Endothelial cell of umbilical vein (primary cell): Measurements from ENCODE around the gene CDK19. TPM values are rescaled to one million over a fixed set of nuclear protein-coding genes. Genes with fewer than 3 reads are reported as not detected.

Experiments used
- BruUV-seq: library from RNA; stranded (reverse); fragments of 400-500 nt; replicated peaks from 2 replicates; lab custom pipeline; 2021; lab: Mats Ljungman, UMichigan
- CTCF ChIA-PET: fragments of 300-600, 350-600 bp; sonication (Branson Sonifier 250); formaldehyde crosslinking; loops from one replicate; lab custom pipeline; 2021; ENCODE audit warnings: antibody characterized with exemption, inconsistent platforms; lab: Charles Lee
- POLR2A ChIA-PET: fragments of 300-600, 350-600 bp; sonication (Branson Sonifier 250); formaldehyde crosslinking; loops from one replicate; lab custom pipeline; 2021; ENCODE audit warnings: antibody characterized with exemption, inconsistent platforms; lab: Charles Lee
- DNase-seq: peaks from one replicate; pipeline ENCODE4 v3.0.0-alpha.2; 2011; ENCODE audit warnings: low read depth, low spot score
- FAIRE-seq: peaks from 2 replicates; lab custom pipeline; 2011; peaks lifted over from hg19 to GRCh38; lab: Jason Lieb, UNC
- H2AFZ ChIP-seq: 2 replicates; pipeline ENCODE4 v1.6.0; 2012; ENCODE audit warnings: low read depth, low read length, control low read depth, inconsistent platforms
- H3K27ac ChIP-seq: 2 replicates; pipeline ENCODE4 v1.5.1; 2011; ENCODE audit warnings: low read depth, mild to moderate bottlenecking, control low read depth, low read length, moderate library complexity; ENCODE audit not compliant: insufficient read depth
- H3K27me3 ChIP-seq, 2 experiments: 2 replicates each; pipeline versions ENCODE4 v1.6.0 to v1.6.1; 2011; ENCODE audit warnings: low read length in 2 of 2, mixed read lengths in 1 of 2; ENCODE audit not compliant: control insufficient read depth in 2 of 2, insufficient read depth in 2 of 2
- H3K36me3 ChIP-seq, 2 experiments: 2 replicates in 1 of 2; 3 replicates in 1 of 2; pipeline ENCODE4 v1.5.1; 2011; ENCODE audit warnings: low read length in 2 of 2, mild to moderate bottlenecking in 1 of 2, moderate library complexity in 1 of 2; ENCODE audit not compliant: control insufficient read depth in 2 of 2, insufficient read depth in 2 of 2; ENCODE audit errors: extremely low read depth in 1 of 2
- H3K4me1 ChIP-seq: 3 replicates; pipeline ENCODE4 v1.5.1; 2011; ENCODE audit warnings: mild to moderate bottlenecking, low read length; ENCODE audit not compliant: control insufficient read depth, insufficient read depth; ENCODE audit errors: extremely low read depth
- H3K4me2 ChIP-seq: 2 replicates; pipeline ENCODE4 v1.6.1; 2011; ENCODE audit warnings: low read length, control low read depth, mixed read lengths; ENCODE audit not compliant: insufficient read depth
- H3K4me3 ChIP-seq, 3 experiments: fragments of 200-600 bp in 1 of 3; sonication (generic), shearing (Covaris generic) in 1 of 3; replicated peaks in 1 of 3; 2 replicates each; pipeline ENCODE4 v1.5.1; 2011 to 2016; ENCODE audit warnings: control low read depth in 3 of 3, low read length in 3 of 3, mild to moderate bottlenecking in 2 of 3, inconsistent platforms in 1 of 3, low read depth in 1 of 3, moderate library complexity in 1 of 3; ENCODE audit not compliant: insufficient read depth in 1 of 3
- H3K79me2 ChIP-seq: 2 replicates; pipeline ENCODE4 v1.6.0; 2012; ENCODE audit warnings: low read length, inconsistent platforms; ENCODE audit not compliant: control insufficient read depth, insufficient read depth
- H3K9ac ChIP-seq: replicated peaks from 2 replicates; pipeline ENCODE3; 2011; ENCODE audit warnings: low read length, control low read depth; ENCODE audit not compliant: insufficient read depth; ENCODE audit errors: extremely low read depth
- H3K9me1 ChIP-seq: replicated peaks from 3 replicates; pipeline ENCODE4 v1.6.0; 2011; ENCODE audit warnings: mild to moderate bottlenecking, low read length; ENCODE audit not compliant: control insufficient read depth, insufficient read depth; ENCODE audit errors: extremely low read depth
- H3K9me3 ChIP-seq: replicated peaks from 2 replicates; pipeline ENCODE4 v1.5.1; 2012; ENCODE audit warnings: low read length, inconsistent platforms; ENCODE audit not compliant: control insufficient read depth, insufficient read depth
- H4K20me1 ChIP-seq: replicated peaks from 2 replicates; pipeline ENCODE3; 2011; ENCODE audit warnings: mild to moderate bottlenecking, low read length; ENCODE audit not compliant: control insufficient read depth, insufficient read depth; ENCODE audit errors: extremely low read depth
- EZH2 ChIP-seq: IDR thresholded peaks from 2 replicates; pipeline ENCODE4 v1.6.1; 2012; ENCODE audit warnings: borderline replicate concordance, low read depth, mild to moderate bottlenecking, moderate library complexity, low read length, inconsistent platforms; ENCODE audit not compliant: severe bottlenecking
- FOS ChIP-seq: IDR thresholded peaks from 2 replicates; pipeline ENCODE4 v1.6.1; 2011; ENCODE audit warnings: mild to moderate bottlenecking, low read length, moderate library complexity, borderline replicate concordance; ENCODE audit not compliant: insufficient read depth
- GATA2 ChIP-seq: IDR thresholded peaks from 2 replicates; pipeline ENCODE4 v1.7.0; 2011; ENCODE audit warnings: low read depth, mild to moderate bottlenecking, moderate library complexity, mixed read lengths, low read length; ENCODE audit not compliant: insufficient read length, insufficient read depth
- JUN ChIP-seq: IDR thresholded peaks from 2 replicates; pipeline ENCODE4 v1.6.1; 2011; ENCODE audit warnings: borderline replicate concordance, low read depth; ENCODE audit not compliant: insufficient read length, insufficient read depth
- MAX ChIP-seq: IDR thresholded peaks from 2 replicates; pipeline ENCODE4 v1.6.1; 2011; ENCODE audit not compliant: insufficient read depth, insufficient read length
- MYC ChIP-seq: IDR thresholded peaks from one replicate; pipeline ENCODE4 v1.6.1; 2011; ENCODE audit warnings: mild to moderate bottlenecking, low read depth, low read length
- POLR2A ChIP-seq: IDR thresholded peaks from 2 replicates; pipeline ENCODE4 v1.6.1; 2012; ENCODE audit warnings: low read depth, mild to moderate bottlenecking, control low read depth, low read length
- POLR2AphosphoS5 ChIP-seq: IDR thresholded peaks from 2 replicates; pipeline ENCODE4 v1.6.1; 2012; ENCODE audit warnings: low read depth, mild to moderate bottlenecking, control low read depth, low read length, moderate library complexity; ENCODE audit not compliant: insufficient read depth
- dilution Hi-C: fragments of 300-500 bp; cut with MboI; formaldehyde crosslinking; loops from one replicate; pipeline ENCODE4 v1.15.0; 2019; ENCODE audit warnings: low sequenced_read_pairs; ENCODE audit not compliant: extremely low pct_ligation_motif_present
- intact Hi-C: fragments of 100-400 bp; cut with micrococcal nuclease; formaldehyde crosslinking; loops from one replicate; pipeline ENCODE4 v1.10.0; 2022
- polyA plus RNA-seq, 4 experiments: library from polyadenylated mRNA; depleted of rRNA in 3 of 4; stranded (reverse) in 3 of 4; unstranded in 1 of 4; fragments of >200 nt; gene quantifications; 2 replicates each; pipeline versions ENCODE4 v1.2.1 to v1.2.3, GENCODE V29; 2011 to 2012; ENCODE audit warnings: missing spikeins in 1 of 4
- total RNA-seq: library from RNA; stranded (reverse); gene quantifications from 2 replicates; pipeline ENCODE4 v1.2.3, GENCODE V29; 2021
- TF ChIP-seq, protein P1 (sequence below), 2 donors: IDR thresholded peaks; 1 replicate in 1 of 2; 2 replicates in 1 of 2; pipeline ENCODE4 v1.5.1; 2011; ENCODE audit warnings: low read length in 2 of 2, mild to moderate bottlenecking in 2 of 2, moderate library complexity in 2 of 2, control low read depth in 1 of 2, inconsistent platforms in 1 of 2, low read depth in 1 of 2; ENCODE audit not compliant: insufficient read depth in 1 of 2; ENCODE audit errors: extremely low read depth in 1 of 2

The CDK19 gene
- total and polyA plus RNA-seq, 2 donors (not counting 3 experiments of a cell fraction or from before 2014, with no cell fraction given), result 4.6 to 12.1 TPM

DNA sequence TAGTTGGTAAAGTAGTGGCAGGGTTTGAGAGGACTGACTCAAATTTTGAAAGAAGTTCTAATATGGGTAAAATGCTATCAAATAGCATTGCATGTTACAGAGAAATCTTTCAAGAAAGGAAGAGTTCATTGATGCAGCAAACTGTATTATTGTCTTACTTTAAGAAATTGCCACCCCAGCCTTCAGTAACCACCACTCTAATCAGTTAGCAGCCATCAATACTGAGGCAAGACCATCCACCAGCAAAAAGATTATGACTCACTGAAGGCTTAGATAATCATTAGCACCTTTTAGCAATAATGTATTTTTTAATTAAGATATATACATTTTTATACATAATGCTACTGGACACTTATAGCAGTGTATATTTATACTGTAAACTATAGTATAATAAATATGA, 138.9 kb downstream of the CDK19 start:
- TF ChIP-seq FOS (no peak), EZH2 (no peak), JUN (no peak), GATA2 (no peak), MAX (no peak), POLR2A (no peak), MYC (no peak), POLR2AphosphoS5 (no peak)
- TF ChIP-seq, protein P1, sequence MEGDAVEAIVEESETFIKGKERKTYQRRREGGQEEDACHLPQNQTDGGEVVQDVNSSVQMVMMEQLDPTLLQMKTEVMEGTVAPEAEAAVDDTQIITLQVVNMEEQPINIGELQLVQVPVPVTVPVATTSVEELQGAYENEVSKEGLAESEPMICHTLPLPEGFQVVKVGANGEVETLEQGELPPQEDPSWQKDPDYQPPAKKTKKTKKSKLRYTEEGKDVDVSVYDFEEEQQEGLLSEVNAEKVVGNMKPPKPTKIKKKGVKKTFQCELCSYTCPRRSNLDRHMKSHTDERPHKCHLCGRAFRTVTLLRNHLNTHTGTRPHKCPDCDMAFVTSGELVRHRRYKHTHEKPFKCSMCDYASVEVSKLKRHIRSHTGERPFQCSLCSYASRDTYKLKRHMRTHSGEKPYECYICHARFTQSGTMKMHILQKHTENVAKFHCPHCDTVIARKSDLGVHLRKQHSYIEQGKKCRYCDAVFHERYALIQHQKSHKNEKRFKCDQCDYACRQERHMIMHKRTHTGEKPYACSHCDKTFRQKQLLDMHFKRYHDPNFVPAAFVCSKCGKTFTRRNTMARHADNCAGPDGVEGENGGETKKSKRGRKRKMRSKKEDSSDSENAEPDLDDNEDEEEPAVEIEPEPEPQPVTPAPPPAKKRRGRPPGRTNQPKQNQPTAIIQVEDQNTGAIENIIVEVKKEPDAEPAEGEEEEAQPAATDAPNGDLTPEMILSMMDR (IDR thresholded peaks at IDR 0.05; ENCODE audit: extremely low read depth in 1 of 2, insufficient read depth in 1 of 2, low read depth in 1 of 2, low read length in 2 of 2), result no peak
- Histone ChIP-seq H4K20me1 (no peaks in the 10 kb centered on the region), H3K36me3 (no peaks in the 10 kb centered on the region), H3K9me1 (no peaks in the 10 kb centered on the region), H2AFZ (no peak overlapping the region), H3K4me1 (no peaks in the 10 kb centered on the region), H3K9me3 (no peaks in the 10 kb centered on the region), H3K4me2 (no peak overlapping the region), H3K27ac (no peak overlapping the region), H3K9ac (no peak overlapping the region), H3K79me2 (no peaks in the 10 kb centered on the region), H3K4me3 (no peak overlapping the region), H3K27me3 (no peaks in the 10 kb centered on the region)
- CTCF ChIA-PET, result no interaction called here
- FAIRE-seq, result no peak
- DNase-seq, result no peak
- BruUV-seq, result no TSS peak
- dilution Hi-C loops, result no loop called here
- intact Hi-C loops, result no loop called here
- POLR2A ChIA-PET, result no interaction called here
